Stimulated activated CD8-positive, alpha-beta memory T cell treated with anti-CD3 and anti-CD28 coated beads, Interleukin-15, amount 100 ng/mL, for 24 hours (primary cell): ENCODE results near the gene TNFSF11.

ENCODE experiments used
- DNase-seq: peaks from one replicate; pipeline ENCODE4 v3.0.0-alpha.2; 2020; ENCODE audit warnings: low read depth

TNFSF11 gene

DNA sequence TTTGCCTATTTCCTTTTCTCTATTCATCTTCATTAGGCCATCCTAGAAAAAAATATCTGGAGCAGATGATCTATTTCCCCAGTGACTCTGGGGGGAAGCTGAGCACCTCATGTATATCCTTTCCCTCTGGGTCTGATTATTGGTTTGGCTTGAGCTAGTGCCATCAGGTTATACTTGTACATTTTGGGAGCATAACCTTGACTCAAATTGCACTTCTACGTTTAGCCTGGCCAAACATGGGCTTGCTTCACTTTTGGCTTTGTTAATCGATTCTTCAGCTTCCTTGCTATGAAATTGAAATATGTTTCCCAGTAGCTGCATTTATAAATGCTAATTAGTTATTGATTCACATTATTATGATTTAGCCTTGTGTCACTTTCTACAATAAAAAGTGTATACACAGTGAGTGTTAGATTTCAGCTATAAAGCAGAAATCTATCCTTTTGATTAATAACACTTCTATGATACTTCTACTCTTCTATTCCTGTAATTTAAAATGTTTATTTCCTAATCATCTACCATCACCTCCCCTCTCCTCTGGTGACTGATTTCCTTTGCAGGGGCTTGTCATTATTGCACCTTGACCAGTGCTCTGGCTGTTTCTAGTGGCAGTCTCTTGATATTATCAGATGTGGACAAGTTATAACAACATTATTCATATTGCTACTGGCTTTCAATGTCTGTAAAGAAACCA, 37.3 kb downstream of the TNFSF11 start:
- DNase-seq: no peak

DNA sequence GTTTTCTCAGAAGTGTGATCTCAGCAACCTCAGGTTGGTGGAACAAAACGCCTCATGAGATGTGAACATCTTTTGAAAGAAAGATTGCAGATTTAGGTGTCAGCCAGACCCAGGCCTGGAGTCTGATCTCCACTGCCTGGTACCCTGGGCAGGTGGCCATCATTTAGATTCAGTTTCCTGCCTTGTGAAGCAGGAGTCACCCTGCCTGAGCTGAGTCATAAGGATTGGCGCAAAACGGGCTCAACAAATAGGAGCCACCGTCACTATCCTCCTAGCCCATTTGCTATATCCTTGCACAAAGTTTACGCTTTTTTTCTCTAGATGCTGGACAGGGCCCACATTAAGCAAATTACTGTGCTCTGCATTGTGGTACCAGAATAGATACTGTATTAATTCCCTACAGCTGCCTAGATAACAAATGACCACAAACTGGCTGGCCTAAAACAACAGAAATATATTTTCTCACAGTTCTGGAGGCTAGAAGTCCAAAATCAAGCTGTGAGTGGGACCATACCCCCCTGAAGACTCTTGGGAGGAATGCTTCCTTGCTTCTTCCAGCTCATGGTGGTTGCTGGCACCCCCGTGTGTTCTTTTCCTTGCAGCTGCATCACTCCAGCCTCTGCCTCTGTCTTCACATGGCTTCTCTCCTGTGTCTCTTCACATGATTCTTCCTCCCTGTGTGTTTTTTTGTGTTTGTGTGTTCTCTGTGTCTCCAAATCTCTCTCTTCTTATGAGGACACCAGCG, 38.2 kb downstream of the TNFSF11 start:
- no peak for DNase-seq

GRCh38 chr13:42614436-42615035, 40.6 kb downstream of the TNFSF11 start:
- DNase-seq: no peak

- DNase-seq: no peak
Observed at GRCh38 chr13:42615691-42616090, 41.7 kb downstream of the TNFSF11 start.

DNA sequence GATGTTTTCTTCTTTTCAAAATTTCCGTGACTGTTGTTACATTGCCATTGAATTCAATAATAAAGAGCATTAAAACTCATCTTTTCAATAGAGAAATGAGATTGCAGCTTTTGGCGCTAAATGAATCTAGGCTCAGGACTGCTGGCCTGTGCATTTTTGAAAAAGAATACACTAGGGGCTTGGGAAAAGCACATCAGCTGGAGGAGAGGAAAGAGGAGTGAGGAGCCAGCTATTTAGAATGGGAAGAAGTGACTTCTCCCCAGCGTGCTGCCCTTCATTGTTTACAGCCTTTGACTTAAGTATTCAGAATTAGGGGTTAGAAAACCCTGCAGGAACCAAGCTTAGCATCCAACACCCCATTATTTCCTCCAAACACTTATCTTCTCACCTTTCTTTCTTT, 43.3 kb downstream of the TNFSF11 start:
- DNase-seq: no peak

DNA sequence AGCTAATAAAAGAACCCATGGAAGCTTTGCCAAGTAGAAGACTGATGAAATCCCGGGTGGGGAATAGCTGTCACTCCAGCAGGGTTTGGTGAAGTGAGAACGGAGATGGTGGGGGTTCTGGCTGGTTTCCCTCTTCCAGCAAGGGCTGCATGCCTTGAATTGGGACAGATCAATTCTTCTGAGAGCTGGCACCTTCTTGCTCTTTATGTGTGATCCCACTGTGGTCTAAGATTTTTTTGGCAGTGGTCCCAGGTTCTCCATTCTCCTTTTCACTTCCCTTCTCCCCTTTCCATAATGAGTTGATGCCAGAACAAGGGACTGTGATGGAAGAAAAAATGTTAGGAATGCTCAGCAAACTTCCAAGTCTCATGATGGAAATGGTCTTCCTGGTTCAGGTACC, 50.0 kb downstream of the TNFSF11 start:
- no peak for DNase-seq

- DNase-seq: no peak
Observed at GRCh38 chr13:42625611-42626010, 51.7 kb downstream of the TNFSF11 start.

DNA sequence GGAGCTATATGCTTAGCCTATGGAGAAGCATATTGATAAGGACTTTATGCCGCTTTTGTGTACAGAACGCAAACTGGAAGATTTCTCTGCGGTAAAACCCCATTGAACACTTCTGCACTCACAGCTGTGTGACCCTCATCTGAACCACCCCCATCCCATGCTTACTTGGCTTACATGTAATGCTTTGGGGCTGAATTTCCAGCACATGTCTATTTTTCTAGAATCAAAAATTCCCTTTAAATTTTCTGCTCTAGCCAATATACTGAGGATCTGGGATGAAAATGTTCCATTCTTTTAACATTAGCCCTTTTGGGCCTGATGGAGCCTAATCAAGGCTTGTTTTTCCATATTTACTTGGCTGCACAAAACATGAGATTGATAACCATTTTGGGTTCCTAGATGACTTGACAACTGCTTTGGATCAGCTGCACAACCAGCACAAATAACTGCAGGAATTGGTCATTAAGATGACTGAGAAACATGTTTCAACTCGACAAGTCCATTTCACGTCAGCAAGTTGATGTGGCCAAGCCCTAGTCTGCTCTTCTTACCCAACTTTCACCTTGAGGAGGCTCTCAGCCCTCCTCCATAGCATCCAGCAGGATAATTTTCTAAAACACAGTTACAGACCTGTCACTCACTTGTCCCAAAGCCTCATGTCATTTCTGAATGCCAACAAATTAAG, 52.4 kb downstream of the TNFSF11 start:
- no peak for DNase-seq

GRCh38 chr13:42628666-42629065, 54.7 kb downstream of the TNFSF11 start:
- DNase-seq: no peak

DNA sequence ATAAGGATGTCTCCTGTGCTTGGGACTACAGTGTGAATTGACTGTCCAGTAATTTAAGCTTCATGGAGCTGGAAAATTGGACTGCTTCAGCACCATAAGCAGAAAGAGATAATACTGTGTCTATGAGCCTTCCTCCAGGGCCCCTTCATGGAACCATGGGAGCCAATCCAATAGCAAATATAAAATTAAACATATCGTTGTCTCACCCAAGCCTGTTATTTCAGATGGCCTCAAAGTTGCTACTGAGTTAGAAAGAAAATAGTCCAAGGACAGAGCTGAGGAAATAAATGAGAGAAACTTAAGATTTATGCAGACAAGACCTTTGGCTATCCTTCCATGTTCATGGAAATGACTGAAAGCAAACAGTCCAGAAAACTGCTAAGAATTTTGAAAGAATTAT, 57.2 kb downstream of the TNFSF11 start:
- DNase-seq: no peak

DNA sequence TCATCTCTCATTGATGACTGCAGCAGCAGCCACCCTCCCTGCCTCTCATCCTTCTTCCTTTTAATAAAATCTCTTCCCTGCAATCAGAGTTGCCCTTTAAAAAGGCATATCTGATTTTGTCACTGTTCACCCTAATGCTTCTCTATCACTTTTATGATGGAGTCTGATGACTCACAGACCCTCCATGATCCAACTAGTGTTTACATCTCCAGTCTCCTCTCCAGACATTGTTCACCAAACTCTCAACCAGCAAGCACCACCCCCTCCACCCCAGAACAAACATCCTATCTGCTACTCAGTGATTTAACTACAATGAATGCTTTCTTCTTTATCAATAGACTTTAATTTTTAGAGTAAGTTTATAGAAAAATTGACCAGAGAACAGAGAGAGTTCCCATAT, 59.5 kb downstream of the TNFSF11 start:
- DNase-seq: no peak

DNA sequence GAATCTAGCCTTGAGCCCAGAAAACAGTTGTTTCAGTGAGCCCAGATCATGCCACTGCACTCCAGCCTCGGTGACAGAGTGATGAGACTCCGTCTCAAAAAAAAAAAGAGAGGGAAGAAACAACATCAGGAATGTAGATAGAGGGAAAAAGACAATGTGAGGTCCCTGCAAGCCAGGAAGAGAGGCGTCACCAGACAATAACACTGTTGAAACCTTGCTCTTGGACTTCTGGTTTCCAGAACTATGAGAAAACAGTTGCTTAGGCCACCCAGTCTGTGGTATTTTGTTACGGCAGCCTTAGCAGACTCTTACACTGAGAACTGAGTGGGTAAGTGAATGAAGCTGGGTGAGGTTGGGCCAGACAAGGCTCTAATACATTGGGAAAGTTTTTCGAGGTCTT, 64.1 kb downstream of the TNFSF11 start:
- DNase-seq: no peak

GRCh38 chr13:42638886-42639285, 64.9 kb downstream of the TNFSF11 start:
- no peak for DNase-seq

DNA sequence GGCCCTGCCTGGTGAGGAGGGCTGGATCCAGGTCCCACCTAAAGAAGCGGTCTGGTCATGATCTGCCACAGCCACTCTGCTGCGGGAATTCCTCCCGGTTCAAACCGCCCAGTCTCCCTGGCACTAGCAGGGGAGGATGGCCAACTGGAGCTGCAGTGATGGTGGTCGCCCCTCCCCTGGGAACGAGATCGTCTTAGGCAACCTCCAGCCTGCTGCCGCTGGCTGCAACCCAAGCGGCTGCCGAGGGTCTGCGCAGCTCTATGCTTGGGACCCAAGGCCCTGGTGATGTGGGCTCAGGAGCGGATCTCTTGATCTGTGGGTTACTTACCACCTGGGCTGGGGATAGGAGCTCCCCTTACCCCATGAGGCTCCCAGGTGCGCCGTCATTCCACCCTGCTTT, 69.1 kb downstream of the TNFSF11 start:
- no peak for DNase-seq

DNA sequence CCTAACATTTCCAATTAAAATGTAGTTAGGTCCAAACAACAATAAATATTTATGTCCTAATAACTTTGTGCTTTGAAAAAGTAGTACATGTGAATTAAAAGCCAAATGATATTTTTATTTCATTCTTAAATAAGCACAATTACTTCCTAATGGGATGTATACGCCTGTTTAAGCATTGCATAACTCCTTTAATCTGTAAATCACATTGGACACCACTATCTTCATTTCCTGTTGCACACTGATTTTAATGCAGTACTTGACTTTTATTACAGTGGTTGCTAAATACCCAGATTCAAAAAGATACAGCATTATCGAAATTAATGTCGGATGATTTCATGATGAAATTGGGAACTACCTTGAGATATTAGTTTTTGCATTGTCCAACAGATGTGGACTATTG, 70.9 kb downstream of the TNFSF11 start:
- no peak for DNase-seq

- DNase-seq: no peak
Observed at GRCh38 chr13:42645717-42646116, 71.8 kb downstream of the TNFSF11 start.

- DNase-seq: no peak
Observed at GRCh38 chr13:42649141-42649540, 75.2 kb downstream of the TNFSF11 start.

GRCh38 chr13:42649831-42650230, 75.9 kb downstream of the TNFSF11 start:
- no peak for DNase-seq

DNA sequence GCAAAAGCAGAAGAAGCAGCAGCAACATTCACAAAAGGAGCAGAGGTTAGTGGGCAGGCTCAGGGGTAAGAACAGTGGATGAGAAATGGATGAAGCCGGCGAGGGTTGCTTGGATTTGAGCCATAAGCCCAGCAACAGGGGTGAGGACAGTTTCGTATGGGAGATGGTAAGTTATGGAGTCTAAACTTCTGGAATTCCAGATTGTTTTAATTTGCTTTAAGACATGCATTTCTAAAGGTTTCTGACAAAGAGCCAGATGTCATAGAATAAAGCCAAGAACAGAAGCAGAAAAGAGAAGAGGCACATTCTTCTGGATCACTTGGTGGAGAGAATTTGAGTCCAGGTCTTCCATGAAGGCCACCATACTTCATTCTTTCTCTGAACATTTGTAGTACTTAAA, 76.6 kb downstream of the TNFSF11 start:
- DNase-seq: no peak

DNA sequence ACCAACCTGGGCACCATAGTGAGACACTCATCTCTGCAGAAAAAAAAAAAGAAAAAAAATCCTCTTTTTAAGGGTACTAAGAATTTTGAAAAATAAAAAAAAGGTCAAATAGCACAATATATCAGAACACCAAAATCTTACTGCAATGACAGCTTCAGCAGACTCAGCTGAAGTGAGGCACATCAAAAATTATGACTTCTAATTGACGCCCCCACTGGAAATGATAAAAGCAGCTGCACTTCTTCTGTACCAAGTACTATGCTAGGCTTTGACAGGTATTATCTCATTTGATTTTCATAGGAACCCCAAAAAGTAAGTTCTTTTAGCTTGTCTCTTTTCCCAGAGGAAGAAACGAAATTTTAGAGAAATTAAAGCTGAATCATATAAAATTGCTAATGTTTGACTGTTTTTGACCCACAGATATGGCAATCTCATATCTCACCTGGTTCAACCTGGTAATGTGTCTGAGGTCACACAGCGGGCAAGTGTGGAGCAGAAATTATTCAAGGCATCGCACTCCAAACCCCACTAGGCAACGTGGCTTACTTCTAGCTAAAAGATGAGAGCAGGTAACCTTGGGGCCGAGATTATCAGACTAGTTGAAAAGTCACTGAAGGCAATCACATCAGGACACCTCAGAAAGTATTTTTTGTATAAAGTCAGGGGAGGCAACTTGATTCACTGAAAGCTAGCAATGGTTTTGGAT, 78.1 kb downstream of the TNFSF11 start:
- DNase-seq: no peak

GRCh38 chr13:42652642-42653415, 78.9 kb downstream of the TNFSF11 start:
- no peak for DNase-seq
